Right forelimb (tissue), 1 donor: ENCODE measurements around the gene ZBTB25.
"Not testable (repeated sequence)": the region's sequence is repeated elsewhere in the genome, so short reads cannot be mapped to it uniquely, and the experiment has no call there.

ENCODE experiments used
- DNase-seq: peaks from one replicate; pipeline ENCODE4 v3.0.0-alpha.2; 2018

Gene ZBTB25

GRCh38 chr14:64503434-64504309 lies at the start of gene ZBTB25:
Gene ZBTB25, minus strand, starts transcription at chr14:64503838. Its CDS starts 13,305 bp downstream, at chr14:64490533.
- DNase-seq, result peak; percentile 93

GRCh38 chr14:64550621-64551333 lies 47.1 kb upstream of the ZBTB25 start:
- DNase-seq, result no peak

GRCh38 chr14:64549791-64550620 lies 46.4 kb upstream of the ZBTB25 start, which contains the start of gene PPP1R36:
Gene PPP1R36, plus strand, starts transcription at chr14:64549961. Its CDS starts 37 bp downstream, at chr14:64549998.
- peak; percentile 63 for DNase-seq

- no peak for DNase-seq
Measured at GRCh38 chr14:64549016-64549415, 45.4 kb upstream of the ZBTB25 start.

- no peak for DNase-seq
Measured at GRCh38 chr14:64544607-64545312, 41.1 kb upstream of the ZBTB25 start.

GRCh38 chr14:64542836-64543201 lies 39.2 kb upstream of the ZBTB25 start:
- no peak for DNase-seq

- DNase-seq, result peak; percentile 54
Measured at GRCh38 chr14:64541972-64542835, 38.6 kb upstream of the ZBTB25 start.

GRCh38 chr14:64541261-64541971 lies 37.8 kb upstream of the ZBTB25 start:
- DNase-seq, result peak; percentile 67

- DNase-seq, result peak; percentile 99
Measured at GRCh38 chr14:64540208-64541202, 36.9 kb upstream of the ZBTB25 start, which contains the start of gene HSPA2. Gene HSPA2, plus strand, starts transcription at chr14:64540741. Its CDS starts 109 bp downstream, at chr14:64540850.

GRCh38 chr14:64536488-64537245 lies 33.0 kb upstream of the ZBTB25 start:
- no peak for DNase-seq

- no peak for DNase-seq
Measured at GRCh38 chr14:64531567-64531966, 27.9 kb upstream of the ZBTB25 start.

GRCh38 chr14:64525354-64525753 lies 21.7 kb upstream of the ZBTB25 start:
- DNase-seq, result no peak

- no peak for DNase-seq
Measured at GRCh38 chr14:64522591-64523355, 19.1 kb upstream of the ZBTB25 start.

- DNase-seq, result no peak
Measured at GRCh38 chr14:64520699-64521098, 17.1 kb upstream of the ZBTB25 start.

- DNase-seq, result no peak
Measured at GRCh38 chr14:64518229-64518628, 14.6 kb upstream of the ZBTB25 start.

GRCh38 chr14:64517667-64518066 lies 14.0 kb upstream of the ZBTB25 start:
- not testable (repeated sequence) for DNase-seq

GRCh38 chr14:64516969-64517368 lies 13.3 kb upstream of the ZBTB25 start:
- DNase-seq, result no peak

GRCh38 chr14:64515053-64515452 lies 11.4 kb upstream of the ZBTB25 start:
- DNase-seq, result no peak
